Ovary (tissue), 9 donors: ENCODE data around the gene PBX4. TPM values are rescaled to one million over a fixed set of nuclear protein-coding genes. Genes with fewer than 3 reads are reported as not detected.

Experiments used
- DNase-seq, 5 donors: peaks; one replicate each; pipeline ENCODE4 v3.0.0-alpha.2; 2019 to 2020
- H3K27ac ChIP-seq, 2 donors: fragments of 200-600 bp; one replicate each; pipeline versions ENCODE4 v1.5.1 to v1.8.0; 2019 to 2022
- H3K27me3 ChIP-seq: fragments of 200-600 bp; one replicate; pipeline ENCODE4 v1.8.0; 2022
- H3K36me3 ChIP-seq: fragments of 200-600 bp; sonication (generic); one replicate; pipeline ENCODE4 v1.5.1; 2019
- H3K4me1 ChIP-seq: one replicate; pipeline ENCODE4 v1.8.1; 2013; ENCODE audit warnings: mild to moderate bottlenecking, moderate library complexity; ENCODE audit not compliant: insufficient read depth
- H3K4me3 ChIP-seq: fragments of 200-600 bp; sonication (generic); one replicate; pipeline ENCODE4 v1.5.1; 2017
- H3K9me3 ChIP-seq, 2 donors: fragments of 200-600 bp in 1 of 2; sonication (generic) in 1 of 2; one replicate each; pipeline versions ENCODE4 v1.5.1 to v1.8.1; 2013 to 2019; ENCODE audit warnings: mild to moderate bottlenecking in 1 of 2, moderate library complexity in 1 of 2
- EP300 ChIP-seq: sonication (generic); formaldehyde crosslinking; IDR thresholded peaks from one replicate; pipeline ENCODE4 v1.6.1; 2017; ENCODE audit warnings: antibody characterized with exemption
- POLR2A ChIP-seq: fragments of 450-650 bp; IDR thresholded peaks from one replicate; pipeline ENCODE4 v1.6.1; 2017; ENCODE audit warnings: antibody characterized with exemption, mild to moderate bottlenecking, moderate library complexity
- WGBS, 3 donors: extraction: QIAGEN DNeasy Blood & Tissue Kit in 1 of 3; methylation state at CpG; one replicate each; pipeline versions ENCODE4 v1.1.5 to v1.1.7; 2013 to 2017; 5-methylcytosine and 5-hydroxymethylcytosine counted together
- intact Hi-C, 4 donors: fragments of 100-400 bp; cut with DNase I; formaldehyde crosslinking; loops; one replicate each; pipeline versions ENCODE4 v1.11.0 to v1.15.1; 2022 to 2023
- polyA plus RNA-seq, 2 donors: library from polyadenylated mRNA; stranded (reverse); fragments of 200-250 nt in 1 of 2; fragments of 350-450 nt in 1 of 2; fragmentation: Illumina TruSeq in 1 of 2; extraction: RNeasy Lipid Tissue Mini Kit (QIAGEN cat#74804) in 1 of 2; gene quantifications; one replicate each; pipeline ENCODE4 v1.2.3, GENCODE V29; 2013 to 2014
- total RNA-seq, 7 donors: library from RNA; depleted of rRNA in 2 of 7; stranded (reverse); fragments of >200 nt in 2 of 7; fragmentation: NEBNext Ultra II Directional in 3 of 7; extraction: Animal tissue kit (Norgen Biotek cat#: 25700) in 3 of 7; gene quantifications; one replicate each; pipeline versions ENCODE4 v1.1.0 to v1.2.4, GENCODE V29; 2016 to 2023
- TF ChIP-seq, protein P1 (sequence below), 3 donors: fragments of 450-650 bp in 2 of 3; fragments of 200-600 bp in 1 of 3; IDR thresholded peaks; one replicate each; pipeline versions ENCODE4 v1.5.1 to v1.8.0; 2016 to 2022; ENCODE audit warnings: antibody characterized with exemption in 3 of 3, mild to moderate bottlenecking in 1 of 3
- donor health status: DM: no; HTN: no; CAD: no; lungs with moderate emphysema.
- donor health status: DM: no; HTN: no; CAD: no.
- donor health status: Bipolar disorder and iron deficiency.
- donor health status: DM: yes; HTN: yes; CAD: no.
- donor health status: DM: no; HTN: no; CAD: no.
- donor health status: DM: yes; HTN: yes; CAD: no.

Gene PBX4
- total and polyA plus RNA-seq, 9 donors = 0.73 to 4.4 (median 3.2) TPM

DNA sequence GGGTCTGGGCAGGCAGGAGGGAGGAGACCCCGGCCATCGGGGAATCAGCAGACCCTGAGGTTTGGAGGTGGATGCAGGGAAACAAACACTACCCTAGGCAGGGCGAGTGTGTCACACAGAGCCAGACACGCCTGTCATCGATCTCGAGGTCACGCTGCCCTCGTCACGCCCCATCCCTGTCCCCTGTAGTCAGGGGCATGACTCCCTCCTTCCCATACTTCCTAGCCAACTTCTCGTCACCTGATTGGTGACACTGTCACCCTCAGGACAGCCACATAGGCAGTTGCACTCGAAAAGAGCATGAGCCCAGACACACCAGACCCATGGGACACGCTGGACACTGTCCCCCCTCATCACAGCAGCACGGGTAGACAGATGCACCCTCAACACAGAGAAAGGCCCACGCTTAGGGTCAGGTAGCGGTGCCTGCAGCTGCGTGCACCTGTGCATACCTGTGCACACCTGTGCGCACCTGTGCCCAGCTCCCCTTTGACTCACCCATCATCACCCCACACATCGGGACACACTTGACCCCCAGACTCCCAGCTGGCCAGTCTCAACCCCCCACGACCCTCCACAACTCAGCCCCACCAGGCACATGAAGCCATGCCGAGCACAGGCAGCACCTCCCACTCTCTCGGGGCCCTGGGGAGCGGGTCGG, 68.6 kb downstream of the PBX4 start:
- WGBS, 3 donors = 34 to 52% (median 38%) methylated on average over 20 to 23 of the region's 23 CpGs
- H3K4me3 ChIP-seq = no peak overlapping the region
- H3K27ac ChIP-seq = no peak overlapping the region
- intact Hi-C loops = no loop called here
- H3K27me3 ChIP-seq = no peaks in the 10 kb centered on the region
- H3K4me1 ChIP-seq = no peaks in the 10 kb centered on the region
- no peak for DNase-seq
- TF ChIP-seq, protein P1, sequence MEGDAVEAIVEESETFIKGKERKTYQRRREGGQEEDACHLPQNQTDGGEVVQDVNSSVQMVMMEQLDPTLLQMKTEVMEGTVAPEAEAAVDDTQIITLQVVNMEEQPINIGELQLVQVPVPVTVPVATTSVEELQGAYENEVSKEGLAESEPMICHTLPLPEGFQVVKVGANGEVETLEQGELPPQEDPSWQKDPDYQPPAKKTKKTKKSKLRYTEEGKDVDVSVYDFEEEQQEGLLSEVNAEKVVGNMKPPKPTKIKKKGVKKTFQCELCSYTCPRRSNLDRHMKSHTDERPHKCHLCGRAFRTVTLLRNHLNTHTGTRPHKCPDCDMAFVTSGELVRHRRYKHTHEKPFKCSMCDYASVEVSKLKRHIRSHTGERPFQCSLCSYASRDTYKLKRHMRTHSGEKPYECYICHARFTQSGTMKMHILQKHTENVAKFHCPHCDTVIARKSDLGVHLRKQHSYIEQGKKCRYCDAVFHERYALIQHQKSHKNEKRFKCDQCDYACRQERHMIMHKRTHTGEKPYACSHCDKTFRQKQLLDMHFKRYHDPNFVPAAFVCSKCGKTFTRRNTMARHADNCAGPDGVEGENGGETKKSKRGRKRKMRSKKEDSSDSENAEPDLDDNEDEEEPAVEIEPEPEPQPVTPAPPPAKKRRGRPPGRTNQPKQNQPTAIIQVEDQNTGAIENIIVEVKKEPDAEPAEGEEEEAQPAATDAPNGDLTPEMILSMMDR (IDR thresholded peaks at IDR 0.05) = no peak
- no peak for TF ChIP-seq EP300
- H3K9me3 ChIP-seq = no peaks in the 10 kb centered on the region
- no peaks in the 10 kb centered on the region for H3K36me3 ChIP-seq

DNA sequence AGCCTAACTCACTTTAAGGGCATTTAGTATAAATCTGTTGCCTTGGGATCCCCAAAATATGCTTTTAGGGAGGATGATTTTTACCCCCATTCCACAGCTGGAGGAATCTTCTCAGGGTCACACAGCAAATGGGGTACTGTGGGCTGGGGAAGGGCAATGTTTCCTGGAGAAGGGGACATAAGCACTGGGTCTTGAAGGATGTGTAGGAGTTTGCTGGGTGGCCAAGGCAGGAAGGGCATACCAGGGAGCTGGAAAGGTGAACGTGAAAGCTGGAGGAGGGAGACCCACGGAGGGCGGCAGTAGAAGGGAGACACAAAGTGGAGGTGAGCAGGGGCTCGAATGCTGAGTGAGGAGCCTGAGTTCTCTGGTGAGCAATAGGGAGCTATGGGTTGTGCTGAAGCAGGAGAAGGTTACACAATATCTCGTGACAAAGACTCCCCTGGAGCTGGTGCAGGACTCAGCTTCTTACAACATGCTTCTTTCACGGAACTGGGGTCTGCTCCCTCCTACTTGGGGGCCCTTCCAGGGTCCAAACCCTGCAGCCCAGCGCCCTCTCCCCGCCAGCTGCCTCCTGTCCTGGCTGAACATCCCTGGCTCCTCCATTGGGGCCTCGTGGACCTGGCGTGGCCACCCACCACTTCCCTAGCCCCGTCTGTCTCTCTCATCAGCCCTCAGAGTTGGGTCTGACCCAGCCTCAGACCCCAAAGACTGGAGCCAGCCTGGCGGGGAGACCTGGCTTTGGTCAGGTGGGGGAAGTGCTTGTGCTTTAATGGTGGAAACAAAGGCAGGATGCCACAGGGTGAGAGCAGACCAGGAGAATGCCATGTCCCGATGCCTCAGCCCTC, 69.3 kb downstream of the PBX4 start:
- intact Hi-C loops = no loop called here
- H3K9me3 ChIP-seq = no peaks in the 10 kb centered on the region
- DNase-seq = no peak
- H3K4me1 ChIP-seq = no peaks in the 10 kb centered on the region
- no peaks in the 10 kb centered on the region for H3K27me3 ChIP-seq
- no peaks in the 10 kb centered on the region for H3K36me3 ChIP-seq
- H3K27ac ChIP-seq = no peak overlapping the region
- H3K4me3 ChIP-seq = no peak overlapping the region
- WGBS, 3 donors = 63 to 71% (median 64%) methylated on average over 13 of the region's 13 CpGs
- no peak for TF ChIP-seq EP300
- no peak for TF ChIP-seq POLR2A

DNA sequence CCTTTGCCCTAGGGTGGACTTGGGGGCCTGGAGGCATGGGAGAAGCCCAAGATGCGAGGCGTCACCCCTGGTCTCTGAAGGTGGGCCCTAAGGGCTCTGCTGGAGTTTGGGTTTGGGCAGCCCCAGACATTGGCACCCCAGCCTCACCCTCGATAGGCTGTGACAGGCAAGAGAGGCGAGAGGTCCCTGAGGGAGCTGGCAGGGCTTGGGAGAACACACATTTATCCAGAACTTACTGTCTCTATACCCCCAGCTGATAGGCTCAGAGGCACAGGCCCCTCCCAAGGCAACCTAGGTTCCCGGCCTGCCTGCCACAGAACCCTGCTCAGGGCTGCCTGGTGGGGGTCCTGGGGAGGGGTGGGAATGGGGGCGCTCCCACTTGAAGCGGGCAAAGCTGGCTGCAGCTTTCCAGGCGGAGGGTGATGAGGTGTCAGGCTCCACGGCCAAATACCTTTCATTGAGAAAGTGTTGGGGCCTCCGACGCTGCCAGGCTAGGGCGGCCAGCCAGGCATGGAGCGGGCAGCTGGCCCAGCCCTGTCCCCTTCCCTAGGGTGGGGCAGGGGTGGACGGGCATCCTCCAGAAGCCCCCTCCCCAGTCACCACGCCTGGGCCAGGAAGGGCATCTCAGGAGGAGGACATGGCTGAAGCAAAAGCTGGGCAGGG, 70.7 kb downstream of the PBX4 start:
- no peak for DNase-seq
- no peaks in the 10 kb centered on the region for H3K27me3 ChIP-seq
- no peak overlapping the region for H3K27ac ChIP-seq
- no peaks in the 10 kb centered on the region for H3K36me3 ChIP-seq
- H3K4me3 ChIP-seq = no peak overlapping the region
- TF ChIP-seq POLR2A = no peak
- TF ChIP-seq EP300 = no peak
- TF ChIP-seq, protein P1 (IDR thresholded peaks at IDR 0.05) = no peak
- intact Hi-C loops = no loop called here
- WGBS, 3 donors = 72 to 81% (median 81%) methylated on average over 13 to 15 of the region's 15 CpGs
- H3K9me3 ChIP-seq = no peaks in the 10 kb centered on the region
- H3K4me1 ChIP-seq = no peaks in the 10 kb centered on the region

- Histone ChIP-seq H3K4me1 (no peaks in the 10 kb centered on the region), H3K27ac (no peak overlapping the region), H3K9me3 (no peaks in the 10 kb centered on the region), H3K27me3 (no peaks in the 10 kb centered on the region), H3K4me3 (no peak overlapping the region), H3K36me3 (no peaks in the 10 kb centered on the region)
- 41 to 69% (median 62%) methylated on average over 10 to 19 of the region's 19 CpGs for WGBS, 3 donors
- intact Hi-C loops = no loop called here
- no peak for DNase-seq
- no peak for TF ChIP-seq EP300
- TF ChIP-seq, protein P1 (IDR thresholded peaks at IDR 0.05) = no peak
- no peak for TF ChIP-seq POLR2A
Observed at GRCh38 chr19:19546751-19547162, 71.7 kb downstream of the PBX4 start.
